ENCODE results near the gene KIAA0513.
A peak's percentile ranks its signal among the peaks of the same experiment; 100 is the strongest.
"Not testable (repeated sequence)": the region's sequence is repeated elsewhere in the genome, so short reads cannot be mapped to it uniquely, and the experiment has no call there.

Gene KIAA0513

GRCh38 chr16:85028685-85029407 is 1.3 kb downstream of the KIAA0513 start:
- DNase-seq (ENCODE audit: low read depth), result peak; percentile 59

GRCh38 chr16:85029408-85029784 is 1.8 kb downstream of the KIAA0513 start:
- no peak for DNase-seq (ENCODE audit: low read depth)

GRCh38 chr16:85029981-85030401 is 2.4 kb downstream of the KIAA0513 start:
- DNase-seq (ENCODE audit: low read depth), result no peak

- no peak for DNase-seq (ENCODE audit: low read depth)
Measured at GRCh38 chr16:85031451-85031850, 3.9 kb downstream of the KIAA0513 start.

GRCh38 chr16:85032187-85032586 is 4.6 kb downstream of the KIAA0513 start:
- not testable (repeated sequence) for DNase-seq (ENCODE audit: low read depth)

- DNase-seq (ENCODE audit: low read depth), result no peak
Measured at GRCh38 chr16:85033171-85033570, 5.6 kb downstream of the KIAA0513 start.

- no peak for DNase-seq (ENCODE audit: low read depth)
Measured at GRCh38 chr16:85034591-85035433, 7.2 kb downstream of the KIAA0513 start.

GRCh38 chr16:85036236-85037049 is 8.8 kb downstream of the KIAA0513 start:
- no peak for DNase-seq (ENCODE audit: low read depth)

- DNase-seq (ENCODE audit: low read depth), result no peak
Measured at GRCh38 chr16:85037050-85037410, 9.4 kb downstream of the KIAA0513 start.

- no peak for DNase-seq (ENCODE audit: low read depth)
Measured at GRCh38 chr16:85037721-85038120, 10.1 kb downstream of the KIAA0513 start.

- no peak for DNase-seq (ENCODE audit: low read depth)
Measured at GRCh38 chr16:85040685-85041084, 13.1 kb downstream of the KIAA0513 start.

GRCh38 chr16:85041219-85042166 is 13.9 kb downstream of the KIAA0513 start:
- DNase-seq (ENCODE audit: low read depth), result no peak

GRCh38 chr16:85042167-85042526 is 14.6 kb downstream of the KIAA0513 start:
- DNase-seq (ENCODE audit: low read depth), result no peak

GRCh38 chr16:85042606-85043005 is 15.0 kb downstream of the KIAA0513 start:
- DNase-seq (ENCODE audit: low read depth), result no peak

- DNase-seq (ENCODE audit: low read depth), result no peak
Measured at GRCh38 chr16:85045077-85045476, 17.5 kb downstream of the KIAA0513 start.

- no peak for DNase-seq (ENCODE audit: low read depth)
Measured at GRCh38 chr16:85045641-85046471, 18.3 kb downstream of the KIAA0513 start.

- no peak for DNase-seq (ENCODE audit: low read depth)
Measured at GRCh38 chr16:85046472-85046916, 18.9 kb downstream of the KIAA0513 start.

GRCh38 chr16:85046931-85047866 is 19.6 kb downstream of the KIAA0513 start:
- DNase-seq (ENCODE audit: low read depth), result no peak

GRCh38 chr16:85047867-85048455 is 20.4 kb downstream of the KIAA0513 start:
- no peak for DNase-seq (ENCODE audit: low read depth)
